ENCODE measurements around the gene HPCAL4. TPM values are rescaled to one million over a fixed set of nuclear protein-coding genes. Genes with fewer than 3 reads are reported as not detected.

HPCAL4 gene
- total and polyA plus RNA-seq, 10 of the 15 experiments (the other 5 are each of a cell fraction or from before 2014, with no cell fraction given), result 0.05 to 0.18 (median 0.06) TPM; not detected in 5

DNA sequence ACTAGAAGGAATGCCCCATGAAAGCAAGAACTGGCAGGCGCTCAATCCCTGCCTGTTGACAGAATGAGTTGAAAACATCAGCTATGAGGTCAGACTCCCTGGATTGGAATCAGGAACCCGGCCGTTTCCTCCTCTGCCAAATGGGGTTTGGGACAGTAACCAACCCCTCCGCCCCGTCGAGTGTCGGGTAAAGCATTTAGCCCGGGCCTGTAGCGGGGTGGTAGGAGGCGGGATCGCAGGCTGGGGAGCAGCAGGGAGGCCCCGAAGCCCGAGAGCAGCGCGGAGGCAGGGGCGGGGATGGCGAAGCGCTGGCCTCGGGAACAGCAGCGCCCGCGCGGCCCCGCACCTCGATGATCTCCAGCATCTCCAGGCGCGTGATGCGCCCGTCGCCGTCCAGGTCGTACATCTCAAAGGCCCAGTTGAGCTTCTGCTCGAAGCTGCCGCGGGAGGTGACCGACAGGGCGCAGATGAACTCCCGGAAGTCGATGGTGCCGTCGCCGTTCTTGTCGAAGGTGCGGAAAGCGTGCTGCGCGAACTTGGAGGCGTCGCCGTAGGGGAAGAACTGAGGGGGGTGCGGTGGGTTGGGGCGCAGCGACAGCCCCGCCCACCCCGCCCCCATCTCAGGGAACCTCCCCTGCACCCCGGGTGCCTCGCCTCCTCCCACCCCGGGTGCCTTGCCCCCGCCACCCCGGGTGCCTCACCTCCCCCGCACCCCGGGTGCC lies 7.5 kb downstream of the HPCAL4 start:
- WGBS (ENCODE audit: insufficient coverage, insufficient replicate concordance, low lambda C conversion rate, missing lambda C conversion rate), result 59% methylated on average over 46 of the region's 62 CpGs
- Histone ChIP-seq H3K79me2 (ENCODE audit: control insufficient read depth, insufficient read depth, low read length) (no peaks in the 10 kb centered on the region), H3K27me3 (replicated peaks in 1 of 2; ENCODE audit: control insufficient read depth in 2 of 2, insufficient read depth in 2 of 2, low read length in 1 of 2) (peaks cover 4 to 6% of the 10 kb centered on the region in 2 experiments), H3K4me1 (ENCODE audit: control insufficient read depth, insufficient read depth, low read length) (no peaks in the 10 kb centered on the region), H3K9ac (ENCODE audit: control insufficient read depth, insufficient read depth, low read length) (no peak overlapping the region), H3K4me3 (no peak overlapping the region), H3K36me3 (ENCODE audit: control insufficient read depth in 2 of 2, insufficient read depth in 2 of 2, low read length in 1 of 2) (no peaks in the 10 kb centered on the region), H3K9me3 (replicated peaks; ENCODE audit: control insufficient read depth, insufficient read depth, low read length) (no peaks in the 10 kb centered on the region), H2AFZ (ENCODE audit: control insufficient read depth, low read depth, low read length) (no peak overlapping the region), H3K4me2 (ENCODE audit: control insufficient read depth, insufficient read depth) (no peak overlapping the region), H4K20me1 (ENCODE audit: control insufficient read depth, insufficient read depth) (no peaks in the 10 kb centered on the region), H3K27ac (ENCODE audit: control insufficient read depth, insufficient read depth) (no peak overlapping the region)
- SMC1A ChIA-PET (ENCODE audit: uncharacterized antibody, unreplicated experiment), result no interaction called here
- in situ Hi-C loops (cut with MboI) (no loop called here), intact Hi-C loops (cut with micrococcal nuclease; ENCODE audit: unreplicated experiment) (no loop called here)
- ATAC-seq (no peak), FAIRE-seq (no peak), DNase-seq (ENCODE audit: low read depth, low spot score) (no peak)
- no TSS peak for BruUV-seq (replicated peaks)
- CTCF ChIA-PET, result no interaction called here
- POLR2A ChIA-PET, result no interaction called here
- no peak for TF ChIP-seq IKZF1 (conservative IDR thresholded peaks at IDR 0.05)
- no peak for TF ChIP-seq MYC (IDR thresholded peaks at IDR 0.05; ENCODE audit: insufficient read depth, insufficient read length, insufficient replicate concordance, low read length, severe bottlenecking)
- RAD21 ChIA-PET (ENCODE audit: unreplicated experiment), result no interaction called here

DNA sequence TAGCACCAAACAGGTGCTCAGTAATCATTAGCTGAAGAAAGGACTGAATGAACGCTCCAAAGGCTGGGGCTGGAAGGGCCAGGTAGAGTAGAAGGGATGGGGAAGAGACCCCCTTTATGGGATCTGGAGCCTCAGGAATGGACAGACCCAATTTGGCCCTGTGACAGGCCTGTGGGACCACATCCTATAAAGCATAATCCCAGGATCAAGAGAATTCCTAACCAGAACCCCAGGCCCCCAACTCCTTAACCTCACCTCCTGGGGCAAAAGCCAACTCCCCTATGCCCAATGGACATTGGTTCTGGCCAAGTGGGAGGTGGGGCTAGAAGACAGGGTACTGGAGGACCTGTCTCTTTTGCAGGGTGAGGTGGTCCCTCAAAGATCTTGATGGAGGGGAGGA lies 9.2 kb downstream of the HPCAL4 start:
- no peaks in the 10 kb centered on the region for H3K4me1 ChIP-seq (ENCODE audit: control insufficient read depth, insufficient read depth, low read length)
- no peak for ATAC-seq
- POLR2A ChIA-PET, result no interaction called here
- H3K79me2 ChIP-seq (ENCODE audit: control insufficient read depth, insufficient read depth, low read length), result no peaks in the 10 kb centered on the region
- in situ Hi-C loops (cut with MboI) (no loop called here), intact Hi-C loops (cut with micrococcal nuclease; ENCODE audit: unreplicated experiment) (no loop called here)
- no TSS peak for BruUV-seq (replicated peaks)
- H3K4me3 ChIP-seq, result no peak overlapping the region
- H2AFZ ChIP-seq (ENCODE audit: control insufficient read depth, low read depth, low read length), result no peak overlapping the region
- H3K36me3 ChIP-seq (ENCODE audit: control insufficient read depth in 2 of 2, insufficient read depth in 2 of 2, low read length in 1 of 2), result no peaks in the 10 kb centered on the region
- H3K9me3 ChIP-seq (replicated peaks; ENCODE audit: control insufficient read depth, insufficient read depth, low read length), result no peaks in the 10 kb centered on the region
- no peak overlapping the region for H3K4me2 ChIP-seq (ENCODE audit: control insufficient read depth, insufficient read depth)
- SMC1A ChIA-PET (ENCODE audit: uncharacterized antibody, unreplicated experiment), result interaction anchor here (1.1 to 1.4 kb wide), 3 partner anchors 11 to 16 kb away, joined by 3 to 6 read pairs (median 3); partner anchors contain the start of gene NT5C1A
- no peaks in the 10 kb centered on the region for H4K20me1 ChIP-seq (ENCODE audit: control insufficient read depth, insufficient read depth)
- FAIRE-seq, result no peak
- H3K27me3 ChIP-seq (replicated peaks in 1 of 2; ENCODE audit: control insufficient read depth in 2 of 2, insufficient read depth in 2 of 2, low read length in 1 of 2), result peaks cover 0 to 6% of the 10 kb centered on the region in 2 experiments; a peak in 3 of 4 replicates
- H3K9ac ChIP-seq (ENCODE audit: control insufficient read depth, insufficient read depth, low read length), result no peak overlapping the region
- RAD21 ChIA-PET (ENCODE audit: unreplicated experiment), result interaction anchor here (0.9 kb wide), 1 partner anchor 12 kb away, joined by 3 read pairs; no protein-coding TSS in a partner anchor
- 40% methylated on average over 1 of the region's 1 CpG for WGBS (ENCODE audit: insufficient coverage, insufficient replicate concordance, low lambda C conversion rate, missing lambda C conversion rate)
- no peak for DNase-seq (ENCODE audit: low read depth, low spot score)
- no peak overlapping the region for H3K27ac ChIP-seq (ENCODE audit: control insufficient read depth, insufficient read depth)
- CTCF ChIA-PET, result interaction anchor here (1.7 to 4.1 kb wide), 3 partner anchors 11 to 71 kb away, joined by 8 to 36 read pairs (median 10); partner anchors contain the start of gene NT5C1A
- no peak for TF ChIP-seq BCL11A (IDR thresholded peaks at IDR 0.05; ENCODE audit: low read depth, low read length)
- no peak for TF ChIP-seq GABPA (IDR thresholded peaks at IDR 0.05; ENCODE audit: low read depth)
- TF ChIP-seq, protein P1, sequence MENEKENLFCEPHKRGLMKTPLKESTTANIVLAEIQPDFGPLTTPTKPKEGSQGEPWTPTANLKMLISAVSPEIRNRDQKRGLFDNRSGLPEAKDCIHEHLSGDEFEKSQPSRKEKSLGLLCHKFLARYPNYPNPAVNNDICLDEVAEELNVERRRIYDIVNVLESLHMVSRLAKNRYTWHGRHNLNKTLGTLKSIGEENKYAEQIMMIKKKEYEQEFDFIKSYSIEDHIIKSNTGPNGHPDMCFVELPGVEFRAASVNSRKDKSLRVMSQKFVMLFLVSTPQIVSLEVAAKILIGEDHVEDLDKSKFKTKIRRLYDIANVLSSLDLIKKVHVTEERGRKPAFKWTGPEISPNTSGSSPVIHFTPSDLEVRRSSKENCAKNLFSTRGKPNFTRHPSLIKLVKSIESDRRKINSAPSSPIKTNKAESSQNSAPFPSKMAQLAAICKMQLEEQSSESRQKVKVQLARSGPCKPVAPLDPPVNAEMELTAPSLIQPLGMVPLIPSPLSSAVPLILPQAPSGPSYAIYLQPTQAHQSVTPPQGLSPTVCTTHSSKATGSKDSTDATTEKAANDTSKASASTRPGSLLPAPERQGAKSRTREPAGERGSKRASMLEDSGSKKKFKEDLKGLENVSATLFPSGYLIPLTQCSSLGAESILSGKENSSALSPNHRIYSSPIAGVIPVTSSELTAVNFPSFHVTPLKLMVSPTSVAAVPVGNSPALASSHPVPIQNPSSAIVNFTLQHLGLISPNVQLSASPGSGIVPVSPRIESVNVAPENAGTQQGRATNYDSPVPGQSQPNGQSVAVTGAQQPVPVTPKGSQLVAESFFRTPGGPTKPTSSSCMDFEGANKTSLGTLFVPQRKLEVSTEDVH (IDR thresholded peaks at IDR 0.05; ENCODE audit: low read depth, partially characterized antibody), result no peak
- TF ChIP-seq, protein P2, sequence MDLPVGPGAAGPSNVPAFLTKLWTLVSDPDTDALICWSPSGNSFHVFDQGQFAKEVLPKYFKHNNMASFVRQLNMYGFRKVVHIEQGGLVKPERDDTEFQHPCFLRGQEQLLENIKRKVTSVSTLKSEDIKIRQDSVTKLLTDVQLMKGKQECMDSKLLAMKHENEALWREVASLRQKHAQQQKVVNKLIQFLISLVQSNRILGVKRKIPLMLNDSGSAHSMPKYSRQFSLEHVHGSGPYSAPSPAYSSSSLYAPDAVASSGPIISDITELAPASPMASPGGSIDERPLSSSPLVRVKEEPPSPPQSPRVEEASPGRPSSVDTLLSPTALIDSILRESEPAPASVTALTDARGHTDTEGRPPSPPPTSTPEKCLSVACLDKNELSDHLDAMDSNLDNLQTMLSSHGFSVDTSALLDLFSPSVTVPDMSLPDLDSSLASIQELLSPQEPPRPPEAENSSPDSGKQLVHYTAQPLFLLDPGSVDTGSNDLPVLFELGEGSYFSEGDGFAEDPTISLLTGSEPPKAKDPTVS (IDR thresholded peaks at IDR 0.05; ENCODE audit: low read depth, low read length), result no peak
- no peak for TF ChIP-seq ZNF24 (IDR thresholded peaks at IDR 0.05)
- TF ChIP-seq, protein P3, sequence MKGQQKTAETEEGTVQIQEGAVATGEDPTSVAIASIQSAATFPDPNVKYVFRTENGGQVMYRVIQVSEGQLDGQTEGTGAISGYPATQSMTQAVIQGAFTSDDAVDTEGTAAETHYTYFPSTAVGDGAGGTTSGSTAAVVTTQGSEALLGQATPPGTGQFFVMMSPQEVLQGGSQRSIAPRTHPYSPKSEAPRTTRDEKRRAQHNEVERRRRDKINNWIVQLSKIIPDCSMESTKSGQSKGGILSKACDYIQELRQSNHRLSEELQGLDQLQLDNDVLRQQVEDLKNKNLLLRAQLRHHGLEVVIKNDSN (IDR thresholded peaks at IDR 0.05; ENCODE audit: borderline replicate concordance, extremely low read length, insufficient read depth, low read depth, low read length), result no peak
- TF ChIP-seq, protein P4, sequence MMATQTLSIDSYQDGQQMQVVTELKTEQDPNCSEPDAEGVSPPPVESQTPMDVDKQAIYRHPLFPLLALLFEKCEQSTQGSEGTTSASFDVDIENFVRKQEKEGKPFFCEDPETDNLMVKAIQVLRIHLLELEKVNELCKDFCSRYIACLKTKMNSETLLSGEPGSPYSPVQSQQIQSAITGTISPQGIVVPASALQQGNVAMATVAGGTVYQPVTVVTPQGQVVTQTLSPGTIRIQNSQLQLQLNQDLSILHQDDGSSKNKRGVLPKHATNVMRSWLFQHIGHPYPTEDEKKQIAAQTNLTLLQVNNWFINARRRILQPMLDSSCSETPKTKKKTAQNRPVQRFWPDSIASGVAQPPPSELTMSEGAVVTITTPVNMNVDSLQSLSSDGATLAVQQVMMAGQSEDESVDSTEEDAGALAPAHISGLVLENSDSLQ (IDR thresholded peaks at IDR 0.05), result no peak

All from GM12878 (cell line).